ENCODE data around the gene ANAPC10. TPM values are rescaled to one million over a fixed set of nuclear protein-coding genes. Genes with fewer than 3 reads are reported as not detected.
"Not testable (repeated sequence)": the region's sequence is repeated elsewhere in the genome, so short reads cannot be mapped to it uniquely, and the experiment has no call there.

ANAPC10 gene, protein sequence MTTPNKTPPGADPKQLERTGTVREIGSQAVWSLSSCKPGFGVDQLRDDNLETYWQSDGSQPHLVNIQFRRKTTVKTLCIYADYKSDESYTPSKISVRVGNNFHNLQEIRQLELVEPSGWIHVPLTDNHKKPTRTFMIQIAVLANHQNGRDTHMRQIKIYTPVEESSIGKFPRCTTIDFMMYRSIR
- 10 to 100 TPM; 17.7 to 33.6 (median 24.9) TPM for total RNA-seq

DNA sequence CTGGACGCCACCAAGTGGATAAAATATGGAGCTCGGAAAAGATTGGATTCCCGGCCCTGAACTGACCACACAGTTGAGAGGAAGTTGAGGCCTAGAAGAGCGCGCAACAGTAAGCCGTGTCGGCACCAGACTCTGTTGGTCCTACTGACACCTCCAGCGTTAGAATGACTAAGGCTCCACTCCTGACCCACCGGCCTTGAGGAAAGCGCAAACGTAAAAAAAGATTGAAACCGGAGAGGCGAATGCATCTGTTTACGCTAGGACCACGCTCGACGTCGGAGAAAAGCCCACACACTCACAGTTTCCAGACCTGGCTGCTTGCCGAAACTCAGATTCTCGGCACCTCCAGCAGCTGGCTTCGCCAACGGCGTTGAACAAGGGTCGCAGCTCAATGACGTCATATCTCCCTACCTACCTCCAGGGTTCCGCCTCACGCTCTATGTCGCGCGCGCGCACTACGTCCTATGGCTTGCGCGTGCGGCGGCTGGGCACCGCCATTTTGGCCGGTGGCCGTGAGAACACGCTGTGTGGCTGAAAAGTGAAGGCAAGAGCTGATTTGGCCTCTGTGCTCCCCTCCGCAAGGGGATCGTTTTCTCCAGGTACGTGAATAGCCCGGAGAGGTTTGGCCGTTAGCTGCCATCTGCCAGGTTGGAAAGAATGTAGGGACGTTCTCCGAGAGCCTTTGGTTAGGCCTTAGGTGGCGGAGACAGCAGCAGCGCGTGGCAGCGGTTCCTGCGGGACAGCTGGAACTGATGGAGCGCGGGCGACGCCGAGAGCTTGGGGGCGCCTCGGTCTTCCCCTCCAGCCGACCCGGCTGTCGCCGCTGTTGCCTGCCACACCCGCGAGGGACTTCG lies at the start of gene ANAPC10, which contains the start of gene ABCE1:
TSS of gene ANAPC10 (minus strand) at position 376 of the 854 bp plus-strand sequence. CDS start 2,097 bp downstream, outside the sequence.
TSS of gene ABCE1 (plus strand) at position 491 of the 854 bp plus-strand sequence. CDS start 6,102 bp downstream, outside the sequence.
- Histone ChIP-seq H3K9me3 (peaks cover 0 to 13% (median 0%) of the 10 kb centered on the region in 3 donors), H3K27me3 (no peaks in the 10 kb centered on the region), H3K27ac (peak within 1 kb of the TSS; percentile 91 to 96 (median 94)), H3K36me3 (peaks cover 2 to 27% of the 10 kb centered on the region in 2 donors), H3K4me1 (peaks cover 33 to 43% of the 10 kb centered on the region in 2 donors), H3K4me3 (peak within 1 kb of the TSS; percentile 83 to 90 (median 86))
- DNase-seq (peak; percentile 93 to 95), ATAC-seq (peak; percentile 94 to 96)
- in situ Hi-C loops (cut with MboI; ENCODE audit: low sequenced_read_pairs in 4 of 4) (no loop called here), intact Hi-C loops (cut with DNase I; ENCODE audit: low total_unique reads) (loop anchor here (2.0 to 10.0 kb wide), 4 partner anchors 83 to 1583 kb away; partner anchors contain the start of genes MMAA, OTUD4 and SMARCA5)
- TF ChIP-seq, protein P1, sequence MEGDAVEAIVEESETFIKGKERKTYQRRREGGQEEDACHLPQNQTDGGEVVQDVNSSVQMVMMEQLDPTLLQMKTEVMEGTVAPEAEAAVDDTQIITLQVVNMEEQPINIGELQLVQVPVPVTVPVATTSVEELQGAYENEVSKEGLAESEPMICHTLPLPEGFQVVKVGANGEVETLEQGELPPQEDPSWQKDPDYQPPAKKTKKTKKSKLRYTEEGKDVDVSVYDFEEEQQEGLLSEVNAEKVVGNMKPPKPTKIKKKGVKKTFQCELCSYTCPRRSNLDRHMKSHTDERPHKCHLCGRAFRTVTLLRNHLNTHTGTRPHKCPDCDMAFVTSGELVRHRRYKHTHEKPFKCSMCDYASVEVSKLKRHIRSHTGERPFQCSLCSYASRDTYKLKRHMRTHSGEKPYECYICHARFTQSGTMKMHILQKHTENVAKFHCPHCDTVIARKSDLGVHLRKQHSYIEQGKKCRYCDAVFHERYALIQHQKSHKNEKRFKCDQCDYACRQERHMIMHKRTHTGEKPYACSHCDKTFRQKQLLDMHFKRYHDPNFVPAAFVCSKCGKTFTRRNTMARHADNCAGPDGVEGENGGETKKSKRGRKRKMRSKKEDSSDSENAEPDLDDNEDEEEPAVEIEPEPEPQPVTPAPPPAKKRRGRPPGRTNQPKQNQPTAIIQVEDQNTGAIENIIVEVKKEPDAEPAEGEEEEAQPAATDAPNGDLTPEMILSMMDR (IDR thresholded peaks at IDR 0.05 in 4 of 5, conservative IDR thresholded peaks at IDR 0.05 in 1 of 5): peak in 2 of 5 experiments; percentile 5 to 35
- TF ChIP-seq POLR2A (IDR thresholded peaks at IDR 0.05): peak; percentile 55 to 57

DNA sequence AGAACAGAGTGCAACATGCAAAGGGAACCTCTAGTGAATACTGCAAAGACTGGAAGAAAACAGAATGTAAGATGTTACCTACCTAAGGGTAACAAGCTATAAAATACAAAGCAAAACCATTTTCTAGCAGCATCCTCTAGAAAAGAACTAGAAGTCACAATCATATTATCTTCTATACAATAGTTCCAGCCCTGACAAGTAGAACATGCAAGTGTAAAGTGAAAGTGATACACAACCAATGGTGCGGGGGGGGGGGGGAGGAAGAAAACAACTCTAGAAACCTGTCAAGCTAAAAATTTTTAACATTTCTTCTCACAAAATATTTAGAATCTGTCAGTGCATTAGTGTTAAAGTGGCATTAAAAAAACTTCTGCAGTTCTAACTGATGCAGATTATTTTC lies 38.2 kb upstream of the ANAPC10 start:
- H3K27ac ChIP-seq; DNase-seq; H3K4me3 ChIP-seq; intact Hi-C loops (cut with DNase I; ENCODE audit: low total_unique reads); in situ Hi-C loops (cut with MboI; ENCODE audit: low sequenced_read_pairs in 4 of 4); H3K9me3 ChIP-seq; H3K27me3 ChIP-seq; H3K4me1 ChIP-seq; ATAC-seq: not testable (repeated sequence)
- peaks cover 4 to 57% of the 10 kb centered on the region in 2 donors for H3K36me3 ChIP-seq

DNA sequence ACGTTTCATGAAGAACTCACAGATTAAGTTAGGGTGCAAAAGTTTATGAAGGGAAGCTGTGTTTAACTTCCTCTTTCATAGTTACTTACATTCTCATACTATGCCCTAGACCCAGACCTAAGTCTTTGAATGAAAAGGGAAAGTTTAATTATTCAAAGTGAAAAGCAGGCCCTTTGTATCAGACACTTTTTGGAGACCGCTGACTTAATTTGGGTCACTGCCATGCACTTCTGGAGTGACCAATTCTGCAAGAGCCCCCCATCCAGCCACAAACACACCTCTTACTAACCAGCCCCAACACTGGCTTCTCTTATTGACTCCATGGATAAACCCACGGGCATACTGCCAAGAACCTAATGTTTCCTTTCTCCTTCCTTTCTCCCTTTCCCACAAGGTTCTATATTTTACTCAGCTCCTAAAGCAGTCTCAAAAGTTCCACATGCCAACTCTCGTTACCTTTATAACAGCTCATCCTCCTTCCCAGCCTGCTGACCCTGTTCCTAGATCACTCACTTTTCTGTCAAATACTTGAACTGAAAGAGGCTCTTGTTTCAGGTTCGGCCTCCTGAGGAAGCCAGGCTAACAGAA lies 34.6 kb upstream of the ANAPC10 start:
- Histone ChIP-seq H3K27me3 (no peaks in the 10 kb centered on the region), H3K4me3 (no peak overlapping the region), H3K4me1 (peaks cover 0 to 7% of the 10 kb centered on the region in 2 donors), H3K27ac (no peak overlapping the region), H3K9me3 (no peaks in the 10 kb centered on the region), H3K36me3 (peaks cover 0 to 47% of the 10 kb centered on the region in 2 donors)
- ATAC-seq: no peak
- no peak for TF ChIP-seq POLR2A (IDR thresholded peaks at IDR 0.05)
- TF ChIP-seq, protein P1 (IDR thresholded peaks at IDR 0.05 in 4 of 5, conservative IDR thresholded peaks at IDR 0.05 in 1 of 5): no peak
- in situ Hi-C loops (cut with MboI; ENCODE audit: low sequenced_read_pairs in 4 of 4): no loop called here
- intact Hi-C loops (cut with DNase I; ENCODE audit: low total_unique reads): no loop called here
- DNase-seq: no peak

DNA sequence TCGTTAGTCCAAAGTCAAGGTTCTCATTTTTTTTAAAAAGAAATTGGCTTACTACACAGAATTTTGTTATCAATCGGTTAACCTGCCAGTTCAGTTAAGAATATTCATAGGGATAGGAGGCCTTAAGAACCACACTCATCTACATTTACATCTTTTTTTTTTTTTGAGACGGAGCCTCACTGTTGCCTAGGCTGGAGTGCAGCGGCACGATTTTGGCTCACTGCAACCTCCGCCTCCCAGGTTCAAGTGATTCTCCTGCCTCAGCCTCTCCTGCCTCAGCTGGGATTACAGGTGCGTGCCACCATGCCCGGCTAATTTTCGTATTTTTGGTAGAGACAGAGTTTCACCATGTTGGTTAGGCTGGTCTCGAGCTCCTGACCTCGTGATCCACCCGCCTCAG lies 33.9 kb upstream of the ANAPC10 start:
- intact Hi-C loops (cut with DNase I; ENCODE audit: low total_unique reads): no loop called here
- Histone ChIP-seq H3K36me3 (peaks cover 0 to 48% of the 10 kb centered on the region in 2 donors), H3K9me3 (no peaks in the 10 kb centered on the region), H3K27ac (no peak overlapping the region), H3K4me1 (peaks cover 0 to 7% of the 10 kb centered on the region in 2 donors), H3K27me3 (no peaks in the 10 kb centered on the region), H3K4me3 (no peak overlapping the region)
- no peak for ATAC-seq
- in situ Hi-C loops (cut with MboI; ENCODE audit: low sequenced_read_pairs in 4 of 4): no loop called here
- DNase-seq: no peak
- TF ChIP-seq POLR2A (IDR thresholded peaks at IDR 0.05): no peak
- TF ChIP-seq, protein P1 (IDR thresholded peaks at IDR 0.05 in 4 of 5, conservative IDR thresholded peaks at IDR 0.05 in 1 of 5): no peak
